Measurements from ENCODE around the gene HOXC13.

HOXC13 gene

GRCh38 chr12:53983950-53984572 lies 45.4 kb downstream of the HOXC13 start:
- Histone ChIP-seq H3K27ac (ENCODE audit: poor library complexity, severe bottlenecking) (no peak overlapping the region), H3K9me3 (ENCODE audit: severe bottlenecking) (no peaks in the 10 kb centered on the region), H3K4me3 (ENCODE audit: severe bottlenecking) (no peak overlapping the region), H3K36me3 (ENCODE audit: low read depth) (no peaks in the 10 kb centered on the region), H3K4me1 (ENCODE audit: insufficient read depth, poor library complexity, severe bottlenecking) (no peaks in the 10 kb centered on the region), H3K27me3 (ENCODE audit: insufficient read depth, poor library complexity, severe bottlenecking) (peaks cover 93% of the 10 kb centered on the region)
- ATAC-seq (ENCODE audit: low read depth), result no peak
- DNase-seq (ENCODE audit: low spot score), result no peak
- TF ChIP-seq CTCF (IDR thresholded peaks at IDR 0.05; ENCODE audit: poor library complexity, severe bottlenecking), result no peak

GRCh38 chr12:53984901-53985691 lies 46.5 kb downstream of the HOXC13 start, which contains the start of gene HOXC10:
TSS of gene HOXC10 (plus strand) at chr12:53985146. CDS start at chr12:53985260, 114 bp downstream.
- peak; percentile 78 for TF ChIP-seq CTCF (IDR thresholded peaks at IDR 0.05; ENCODE audit: poor library complexity, severe bottlenecking)
- H3K4me3 ChIP-seq (ENCODE audit: severe bottlenecking), result peak within 1 kb of the TSS; percentile 20
- no peak within 1 kb of the TSS for H3K27ac ChIP-seq (ENCODE audit: poor library complexity, severe bottlenecking)
- peaks cover 6% of the 10 kb centered on the region for H3K4me1 ChIP-seq (ENCODE audit: insufficient read depth, poor library complexity, severe bottlenecking)
- no peaks in the 10 kb centered on the region for H3K9me3 ChIP-seq (ENCODE audit: severe bottlenecking)
- H3K27me3 ChIP-seq (ENCODE audit: insufficient read depth, poor library complexity, severe bottlenecking), result peaks cover 93% of the 10 kb centered on the region
- ATAC-seq (ENCODE audit: low read depth) (peak; percentile 57), DNase-seq (ENCODE audit: low spot score) (peak; percentile 88)
- H3K36me3 ChIP-seq (ENCODE audit: low read depth), result no peaks in the 10 kb centered on the region

GRCh38 chr12:53985692-53985993 lies 47.0 kb downstream of the HOXC13 start:
- Histone ChIP-seq H3K9me3 (ENCODE audit: severe bottlenecking) (no peaks in the 10 kb centered on the region), H3K4me1 (ENCODE audit: insufficient read depth, poor library complexity, severe bottlenecking) (peaks cover 6% of the 10 kb centered on the region), H3K27ac (ENCODE audit: poor library complexity, severe bottlenecking) (no peak overlapping the region), H3K4me3 (ENCODE audit: severe bottlenecking) (peak overlapping the region; percentile 6), H3K36me3 (ENCODE audit: low read depth) (no peaks in the 10 kb centered on the region), H3K27me3 (ENCODE audit: insufficient read depth, poor library complexity, severe bottlenecking) (peaks cover 93% of the 10 kb centered on the region)
- ATAC-seq (ENCODE audit: low read depth), result no peak
- TF ChIP-seq CTCF (IDR thresholded peaks at IDR 0.05; ENCODE audit: poor library complexity, severe bottlenecking), result no peak
- no peak for DNase-seq (ENCODE audit: low spot score)

GRCh38 chr12:53985994-53986685 lies 47.5 kb downstream of the HOXC13 start:
- no peak for TF ChIP-seq CTCF (IDR thresholded peaks at IDR 0.05; ENCODE audit: poor library complexity, severe bottlenecking)
- H3K27me3 ChIP-seq (ENCODE audit: insufficient read depth, poor library complexity, severe bottlenecking), result peaks cover 93% of the 10 kb centered on the region
- H3K9me3 ChIP-seq (ENCODE audit: severe bottlenecking), result no peaks in the 10 kb centered on the region
- ATAC-seq (ENCODE audit: low read depth) (peak; percentile 20; the same call in 1 of the 3 replicates), DNase-seq (ENCODE audit: low spot score) (no peak)
- no peaks in the 10 kb centered on the region for H3K36me3 ChIP-seq (ENCODE audit: low read depth)
- H3K27ac ChIP-seq (ENCODE audit: poor library complexity, severe bottlenecking), result no peak overlapping the region
- peak overlapping the region; percentile 6 for H3K4me3 ChIP-seq (ENCODE audit: severe bottlenecking)
- peaks cover 6% of the 10 kb centered on the region for H3K4me1 ChIP-seq (ENCODE audit: insufficient read depth, poor library complexity, severe bottlenecking)

Measured in RWPE2 (cell line).